SJCRH30 (cell line): ENCODE results near the gene RIC8B. TPM values are rescaled to one million over a fixed set of nuclear protein-coding genes. Genes with fewer than 3 reads are reported as not detected.

Source experiments
- DNase-seq, 2 experiments: peaks; one replicate each; pipeline ENCODE4 v3.0.0-alpha.2; 2015 to 2020
- H3K27ac ChIP-seq: fragments of 250-450 bp; sonication (Bioruptor Pico); 2 replicates; pipeline ENCODE4 v1.5.1; 2020; ENCODE audit warnings: mild to moderate bottlenecking, moderate library complexity
- H3K27me3 ChIP-seq: fragments of 250-450 bp; sonication (Bioruptor Pico); 2 replicates; pipeline ENCODE4 v1.5.1; 2020; ENCODE audit warnings: mild to moderate bottlenecking, moderate library complexity
- H3K36me3 ChIP-seq: fragments of 250-450 bp; sonication (Bioruptor Pico); 2 replicates; pipeline ENCODE4 v1.5.1; 2020; ENCODE audit warnings: mild to moderate bottlenecking, moderate library complexity
- H3K4me1 ChIP-seq: fragments of 250-450 bp; sonication (Bioruptor Pico); 2 replicates; pipeline ENCODE4 v1.5.1; 2020; ENCODE audit warnings: mild to moderate bottlenecking, moderate library complexity
- H3K4me3 ChIP-seq: fragments of 250-450 bp; sonication (Bioruptor Pico); 2 replicates; pipeline ENCODE4 v1.5.1; 2020; ENCODE audit warnings: mild to moderate bottlenecking, moderate library complexity
- H3K9me3 ChIP-seq: fragments of 250-450 bp; sonication (Bioruptor Pico); replicated peaks from 2 replicates; pipeline ENCODE4 v1.5.1; 2020; ENCODE audit warnings: mild to moderate bottlenecking, moderate library complexity
- total RNA-seq: library from RNA; depleted of rRNA; stranded (reverse); fragments of >200 nt; shearing (Covaris generic); gene quantifications from 2 replicates; pipeline ENCODE4 v1.2.3, GENCODE V29; 2014

RIC8B gene
- total RNA-seq, 1 experiment from 2014 or later, result 14.9 TPM

- Histone ChIP-seq H3K27ac (no peak overlapping the region), H3K4me1 (no peaks in the 10 kb centered on the region), H3K4me3 (no peak overlapping the region), H3K36me3 (no peaks in the 10 kb centered on the region), H3K27me3 (no peaks in the 10 kb centered on the region), H3K9me3 (no peaks in the 10 kb centered on the region)
- no peak for DNase-seq
Measured at GRCh38 chr12:106745181-106745745, 29.2 kb upstream of the RIC8B start.

DNA sequence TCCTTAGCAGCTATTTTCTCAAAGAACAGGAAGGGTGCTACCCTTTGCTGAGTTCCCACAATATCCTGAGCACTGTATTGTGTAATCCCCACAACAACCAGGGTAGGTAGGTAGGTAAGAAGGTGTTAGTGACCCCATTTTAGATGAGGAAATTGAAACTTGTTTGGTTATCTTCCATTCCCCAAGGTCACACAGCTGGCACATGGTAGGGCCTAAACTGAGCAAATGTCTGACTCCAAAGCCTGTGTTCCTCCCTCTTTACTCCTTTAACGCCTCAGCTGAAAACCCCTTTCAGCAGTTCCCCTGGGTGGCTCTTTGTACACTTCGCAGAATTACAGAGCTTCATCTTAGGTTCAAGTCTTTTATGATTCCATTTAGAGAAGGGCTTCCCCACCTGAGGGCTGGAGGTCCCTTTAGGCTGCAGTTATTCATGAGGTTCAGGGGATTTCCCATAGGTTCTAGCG lies 26.5 kb upstream of the RIC8B start:
- Histone ChIP-seq H3K36me3 (no peaks in the 10 kb centered on the region), H3K9me3 (no peaks in the 10 kb centered on the region), H3K4me3 (no peak overlapping the region), H3K27me3 (no peaks in the 10 kb centered on the region), H3K4me1 (no peaks in the 10 kb centered on the region), H3K27ac (no peak overlapping the region)
- DNase-seq, result no peak

- DNase-seq, result no peak
- no peaks in the 10 kb centered on the region for H3K27me3 ChIP-seq
- no peaks in the 10 kb centered on the region for H3K9me3 ChIP-seq
- H3K4me1 ChIP-seq, result no peaks in the 10 kb centered on the region
- no peak overlapping the region for H3K4me3 ChIP-seq
- no peaks in the 10 kb centered on the region for H3K36me3 ChIP-seq
- no peak overlapping the region for H3K27ac ChIP-seq
Measured at GRCh38 chr12:106750524-106750923, 24.0 kb upstream of the RIC8B start.

GRCh38 chr12:106753526-106753925 lies 21.0 kb upstream of the RIC8B start:
- H3K9me3 ChIP-seq, result no peaks in the 10 kb centered on the region
- no peaks in the 10 kb centered on the region for H3K4me1 ChIP-seq
- no peak overlapping the region for H3K27ac ChIP-seq
- H3K36me3 ChIP-seq, result no peaks in the 10 kb centered on the region
- H3K4me3 ChIP-seq, result no peak overlapping the region
- DNase-seq, result no peak
- no peaks in the 10 kb centered on the region for H3K27me3 ChIP-seq

- no peak overlapping the region for H3K27ac ChIP-seq
- no peaks in the 10 kb centered on the region for H3K27me3 ChIP-seq
- H3K4me1 ChIP-seq, result no peaks in the 10 kb centered on the region
- DNase-seq, result no peak
- no peaks in the 10 kb centered on the region for H3K9me3 ChIP-seq
- no peaks in the 10 kb centered on the region for H3K36me3 ChIP-seq
- no peak overlapping the region for H3K4me3 ChIP-seq
Measured at GRCh38 chr12:106754331-106754730, 20.2 kb upstream of the RIC8B start.

GRCh38 chr12:106757623-106758348 lies 16.7 kb upstream of the RIC8B start:
- no peak for DNase-seq
- Histone ChIP-seq H3K4me3 (no peak overlapping the region), H3K9me3 (no peaks in the 10 kb centered on the region), H3K36me3 (no peaks in the 10 kb centered on the region), H3K27ac (no peak overlapping the region), H3K4me1 (no peaks in the 10 kb centered on the region; the same call in 1 of the 2 replicates), H3K27me3 (no peaks in the 10 kb centered on the region)

- Histone ChIP-seq H3K36me3 (no peaks in the 10 kb centered on the region), H3K27ac (no peak overlapping the region), H3K9me3 (no peaks in the 10 kb centered on the region), H3K27me3 (no peaks in the 10 kb centered on the region), H3K4me1 (no peaks in the 10 kb centered on the region; the same call in 1 of the 2 replicates), H3K4me3 (no peak overlapping the region)
- DNase-seq, result no peak
Measured at GRCh38 chr12:106758349-106759110, 16.0 kb upstream of the RIC8B start.

- no peaks in the 10 kb centered on the region for H3K27me3 ChIP-seq
- no peak overlapping the region for H3K27ac ChIP-seq
- H3K4me1 ChIP-seq, result no peaks in the 10 kb centered on the region; the same call in 1 of the 2 replicates
- DNase-seq, result no peak
- H3K36me3 ChIP-seq, result no peaks in the 10 kb centered on the region
- no peak overlapping the region for H3K4me3 ChIP-seq
- no peaks in the 10 kb centered on the region for H3K9me3 ChIP-seq
Measured at GRCh38 chr12:106759526-106760183, 14.8 kb upstream of the RIC8B start.

- Histone ChIP-seq H3K27me3 (no peaks in the 10 kb centered on the region), H3K9me3 (no peaks in the 10 kb centered on the region), H3K4me3 (no peak overlapping the region), H3K27ac (no peak overlapping the region), H3K4me1 (no peaks in the 10 kb centered on the region; the same call in 1 of the 2 replicates), H3K36me3 (no peaks in the 10 kb centered on the region)
- peak in 1 of 2 experiments; percentile 18 for DNase-seq
Measured at GRCh38 chr12:106760184-106760531, 14.3 kb upstream of the RIC8B start.

- Histone ChIP-seq H3K27me3 (no peaks in the 10 kb centered on the region), H3K27ac (no peak overlapping the region), H3K4me1 (no peaks in the 10 kb centered on the region; the same call in 1 of the 2 replicates), H3K36me3 (no peaks in the 10 kb centered on the region), H3K4me3 (no peak overlapping the region), H3K9me3 (no peaks in the 10 kb centered on the region)
- DNase-seq, result no peak
Measured at GRCh38 chr12:106764220-106764619, 10.3 kb upstream of the RIC8B start.

- H3K36me3 ChIP-seq, result no peaks in the 10 kb centered on the region
- no peaks in the 10 kb centered on the region; the same call in 1 of the 2 replicates for H3K4me1 ChIP-seq
- DNase-seq, result no peak
- no peaks in the 10 kb centered on the region for H3K9me3 ChIP-seq
- no peak overlapping the region for H3K4me3 ChIP-seq
- H3K27ac ChIP-seq, result no peak overlapping the region
- no peaks in the 10 kb centered on the region for H3K27me3 ChIP-seq
Measured at GRCh38 chr12:106764738-106765137, 9.7 kb upstream of the RIC8B start.

DNA sequence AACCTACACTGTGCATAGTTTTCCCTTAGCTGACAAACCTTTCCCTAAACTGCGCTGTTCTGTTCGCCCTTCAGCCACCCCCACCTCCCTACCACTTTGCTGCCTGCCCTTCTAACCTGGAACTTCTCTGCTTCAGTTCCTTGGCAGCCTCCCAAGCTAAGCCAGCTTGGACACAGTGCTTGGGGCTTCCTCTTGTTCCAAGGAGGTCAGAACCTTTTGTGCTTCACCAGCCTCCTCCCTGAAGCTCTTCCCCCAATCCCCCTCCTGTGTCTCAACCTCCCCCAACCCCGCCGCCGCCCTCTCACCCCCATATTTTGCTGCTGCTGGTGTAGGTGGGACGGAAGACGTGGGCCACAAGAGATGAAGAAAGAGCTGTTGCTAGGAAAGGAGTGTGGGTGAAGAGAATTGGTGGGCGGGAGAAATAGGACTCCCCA lies 8.1 kb upstream of the RIC8B start:
- Histone ChIP-seq H3K4me1 (no peaks in the 10 kb centered on the region), H3K9me3 (no peaks in the 10 kb centered on the region), H3K27ac (no peak overlapping the region), H3K4me3 (no peak overlapping the region), H3K27me3 (no peaks in the 10 kb centered on the region), H3K36me3 (no peaks in the 10 kb centered on the region)
- peak in 1 of 2 experiments; percentile 32 for DNase-seq

DNA sequence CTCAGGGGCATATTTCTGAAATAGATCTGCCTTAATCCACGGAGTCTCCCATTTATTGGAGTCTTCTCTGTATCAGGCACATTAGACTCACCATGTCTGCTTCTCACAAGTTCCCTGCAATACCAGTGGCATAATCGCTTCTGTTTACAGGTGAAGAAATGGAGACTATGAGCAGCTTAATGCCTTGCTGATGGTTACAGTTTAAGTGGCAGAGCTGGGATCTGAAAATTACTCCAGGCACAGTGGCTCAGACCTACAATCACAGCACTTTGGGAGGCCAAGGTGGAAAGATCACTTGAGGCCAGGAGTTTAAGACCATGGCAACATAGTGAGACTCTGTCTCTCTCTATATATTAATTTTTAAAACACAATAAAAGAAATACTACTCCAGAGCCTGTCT lies 7.3 kb upstream of the RIC8B start:
- no peaks in the 10 kb centered on the region for H3K27me3 ChIP-seq
- no peak overlapping the region for H3K4me3 ChIP-seq
- no peaks in the 10 kb centered on the region for H3K4me1 ChIP-seq
- DNase-seq, result no peak
- H3K27ac ChIP-seq, result no peak overlapping the region
- no peaks in the 10 kb centered on the region for H3K36me3 ChIP-seq
- H3K9me3 ChIP-seq, result no peaks in the 10 kb centered on the region

DNA sequence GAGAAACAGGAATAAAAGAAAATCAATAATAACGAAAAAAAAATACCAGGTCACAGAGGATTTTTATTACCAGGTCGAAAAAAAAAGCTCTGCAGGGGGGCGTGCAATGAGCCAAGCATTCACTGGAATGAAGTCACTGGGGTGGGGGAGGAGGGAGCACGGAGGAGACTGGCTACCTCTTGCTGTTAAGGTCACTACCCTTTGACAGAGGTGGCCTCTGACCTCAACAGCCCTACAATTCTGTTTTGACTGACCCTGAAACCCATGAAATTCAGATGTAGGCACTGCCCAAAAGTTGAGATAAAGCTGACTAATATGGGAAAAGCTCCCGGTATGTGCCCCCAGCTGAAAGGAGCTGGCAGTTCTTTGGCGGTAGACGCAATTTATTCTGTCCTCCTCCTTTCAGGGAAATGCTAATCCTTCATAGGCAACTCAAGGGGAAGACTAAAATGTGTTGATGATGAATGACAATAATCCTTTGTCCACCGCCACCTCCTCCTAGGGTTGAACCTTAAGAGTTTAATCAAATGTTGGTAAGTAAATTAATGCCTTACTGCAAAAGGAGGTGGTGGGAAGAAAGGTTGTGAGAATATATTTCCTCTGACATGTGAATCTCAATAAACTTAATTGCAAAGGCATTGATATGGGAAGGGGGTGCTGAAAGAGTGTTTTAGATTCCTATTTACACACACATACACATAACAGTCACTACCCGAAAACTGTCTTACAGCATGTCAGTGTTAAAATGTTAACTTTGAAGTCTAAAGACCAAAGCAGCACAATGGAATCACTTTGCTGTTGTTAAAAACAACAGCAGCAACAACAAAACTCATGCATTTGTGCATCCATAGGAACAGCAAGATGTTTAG lies 6.3 kb upstream of the RIC8B start:
- Histone ChIP-seq H3K27me3 (no peaks in the 10 kb centered on the region), H3K27ac (no peak overlapping the region), H3K4me1 (no peaks in the 10 kb centered on the region), H3K4me3 (no peak overlapping the region), H3K9me3 (no peaks in the 10 kb centered on the region), H3K36me3 (no peaks in the 10 kb centered on the region)
- no peak for DNase-seq
